GM23248 (cell line): ENCODE measurements around the gene CPEB3.

Source experiments
- EZH2 ChIP-seq: fragments of 200-600 bp; sonication (generic); IDR thresholded peaks from 2 replicates; pipeline ENCODE4 v1.6.1; 2018; ENCODE audit warnings: antibody characterized with exemption, mild to moderate bottlenecking; ENCODE audit not compliant: insufficient read depth, poor library complexity, severe bottlenecking
- EZH2phosphoT487 ChIP-seq: fragments of 200-600 bp; sonication (generic); IDR thresholded peaks from 2 replicates; pipeline ENCODE4 v1.6.1; 2018; ENCODE audit warnings: antibody characterized with exemption, moderate library complexity, mild to moderate bottlenecking, low read depth; ENCODE audit not compliant: insufficient read depth

GRCh38 chr10:92125144-92125543, 165.7 kb downstream of the CPEB3 start:
- no peak for TF ChIP-seq EZH2
- no peak for TF ChIP-seq EZH2phosphoT487
